Neural cell (in vitro differentiated cells): ENCODE measurements around the gene HS3ST5. TPM values are rescaled to one million over a fixed set of nuclear protein-coding genes. Genes with fewer than 3 reads are reported as not detected.

Experiments used
- H2AFZ ChIP-seq: fragments of 200-600, 300-800 bp; sonication (generic), shearing (Covaris generic); 2 replicates; pipeline ENCODE4 v1.6.0; 2014; ENCODE audit warnings: low read depth, mild to moderate bottlenecking, antibody characterized with exemption, low read length, moderate library complexity
- H3F3A ChIP-seq: fragments of 200-600 bp; shearing (Covaris generic); 2 replicates; pipeline ENCODE4 v1.6.1; 2016; ENCODE audit warnings: mild to moderate bottlenecking, moderate library complexity, mixed read lengths, antibody characterized with exemption, low read length; ENCODE audit not compliant: insufficient read depth, poor library complexity, severe bottlenecking
- H3K27ac ChIP-seq: fragments of 200-600, 300-800 bp; sonication (generic), shearing (Covaris generic); 2 replicates; pipeline ENCODE4 v1.5.1; 2014; ENCODE audit warnings: mild to moderate bottlenecking, low read length, moderate library complexity
- H3K27me3 ChIP-seq: fragments of 300-800, 200-600 bp; sonication (generic), shearing (Covaris generic); 2 replicates; pipeline ENCODE4 v1.6.0; 2014; ENCODE audit warnings: mild to moderate bottlenecking, low read depth, low read length, moderate library complexity; ENCODE audit not compliant: insufficient read depth
- H3K36me3 ChIP-seq: fragments of 300-800, 200-600 bp; sonication (generic), shearing (Covaris generic); 2 replicates; pipeline ENCODE4 v1.5.1; 2014; ENCODE audit warnings: mild to moderate bottlenecking, antibody characterized with exemption, low read length, moderate library complexity; ENCODE audit not compliant: insufficient read depth
- H3K4me2 ChIP-seq: fragments of 300-800, 200-600 bp; sonication (generic), shearing (Covaris generic); 2 replicates; pipeline ENCODE4 v1.6.0; 2014; ENCODE audit warnings: mild to moderate bottlenecking, low read length
- H3K4me3 ChIP-seq: fragments of 300-800, 200-600 bp; sonication (generic), shearing (Covaris generic); 2 replicates; pipeline ENCODE4 v1.5.1; 2014; ENCODE audit warnings: mild to moderate bottlenecking, low read length, moderate library complexity
- H3K79me2 ChIP-seq: fragments of 200-600 bp; shearing (Covaris generic); replicated peaks from 2 replicates; pipeline ENCODE4 v1.6.0; 2014; ENCODE audit warnings: mild to moderate bottlenecking, low read length, moderate library complexity; ENCODE audit not compliant: insufficient read depth
- H3K9ac ChIP-seq: fragments of 300-800, 200-600 bp; sonication (generic), shearing (Covaris generic); 2 replicates; pipeline ENCODE4 v1.6.1; 2016; ENCODE audit warnings: mild to moderate bottlenecking, low read length, mixed read lengths
- H3K9me2 ChIP-seq: fragments of 200-600 bp; shearing (Covaris generic); 2 replicates; pipeline ENCODE4 v1.6.1; 2016; ENCODE audit warnings: mild to moderate bottlenecking, low read length, mixed read lengths; ENCODE audit not compliant: insufficient read depth
- H3K9me3 ChIP-seq: fragments of 200-600, 300-800 bp; sonication (generic), shearing (Covaris generic); 2 replicates; pipeline ENCODE4 v1.6.1; 2016; ENCODE audit warnings: mild to moderate bottlenecking, mixed run types, low read length, moderate library complexity, mixed read lengths
- H4K20me1 ChIP-seq: fragments of 200-600 bp; shearing (Covaris generic); 2 replicates; pipeline ENCODE4 v1.6.1; 2016; ENCODE audit warnings: mild to moderate bottlenecking, mixed run types; ENCODE audit not compliant: insufficient read depth
- EP300 ChIP-seq: fragments of 450-650 bp; conservative IDR thresholded peaks from 2 replicates; pipeline ENCODE4 v1.6.1; 2014; ENCODE audit warnings: antibody characterized with exemption, mild to moderate bottlenecking, moderate library complexity; ENCODE audit not compliant: poor library complexity, severe bottlenecking
- EZH2 ChIP-seq: fragments of 200-600, 300-800 bp; shearing (Covaris generic), sonication (generic); IDR thresholded peaks from 2 replicates; pipeline ENCODE4 v1.6.1; 2014; ENCODE audit warnings: antibody characterized with exemption, low read length, borderline replicate concordance, mild to moderate bottlenecking; ENCODE audit not compliant: insufficient read depth, poor library complexity, severe bottlenecking
- MXI1 ChIP-seq: fragments of 450-650 bp; conservative IDR thresholded peaks from 2 replicates; pipeline ENCODE4 v1.6.1; 2014; ENCODE audit warnings: antibody characterized with exemption, mild to moderate bottlenecking; ENCODE audit not compliant: poor library complexity, severe bottlenecking
- POLR2AphosphoS5 ChIP-seq: IDR thresholded peaks from 2 replicates; pipeline ENCODE4 v1.6.1; 2012
- RAD21 ChIP-seq: fragments of 450-650 bp; conservative IDR thresholded peaks from 2 replicates; pipeline ENCODE4 v1.6.1; 2014; ENCODE audit warnings: antibody characterized with exemption, mild to moderate bottlenecking, moderate library complexity
- SMC3 ChIP-seq: fragments of 450-650 bp; conservative IDR thresholded peaks from 2 replicates; pipeline ENCODE4 v1.6.1; 2014; ENCODE audit warnings: antibody characterized with exemption, mild to moderate bottlenecking, moderate library complexity; ENCODE audit not compliant: poor library complexity
- TAF1 ChIP-seq: IDR thresholded peaks from 2 replicates; pipeline ENCODE4 v1.6.1; 2012; ENCODE audit warnings: low read depth
- polyA plus RNA-seq: library from polyadenylated mRNA; depleted of rRNA; stranded (reverse); fragments of >200 nt; gene quantifications from 2 replicates; pipeline ENCODE4 v1.2.3, GENCODE V29; 2014
- TF ChIP-seq, protein P1 (sequence below): IDR thresholded peaks from 2 replicates; pipeline ENCODE4 v1.6.1; 2012; ENCODE audit warnings: borderline replicate concordance
- TF ChIP-seq, protein P2 (sequence below): fragments of 450-650 bp; IDR thresholded peaks from 2 replicates; pipeline ENCODE4 v1.5.1; 2014; ENCODE audit warnings: antibody characterized with exemption, mild to moderate bottlenecking, moderate library complexity; ENCODE audit not compliant: poor library complexity, severe bottlenecking

HS3ST5 gene
- polyA plus RNA-seq, 1 donor from 2014 or later, result not detected

DNA sequence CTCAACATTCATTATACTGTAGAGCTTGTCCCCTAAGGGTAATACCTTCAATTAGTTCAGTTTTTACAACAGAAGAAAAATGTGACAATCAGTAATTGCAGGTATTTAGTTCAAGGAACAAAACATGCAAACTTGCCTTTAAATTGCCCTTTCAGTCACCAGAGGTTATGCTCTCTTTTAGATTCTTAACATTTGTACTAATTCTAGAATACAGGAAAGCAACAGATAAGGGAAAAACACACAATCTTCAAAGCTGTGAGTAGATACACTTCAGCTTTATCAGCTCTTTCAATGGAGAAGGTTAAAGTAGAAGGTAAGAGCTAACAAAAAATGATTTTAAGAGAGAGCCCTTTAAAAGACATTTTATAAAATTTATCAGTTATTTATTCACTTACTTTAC lies 173.1 kb downstream of the HS3ST5 start:
- Histone ChIP-seq H3K9me2 (no peaks in the 10 kb centered on the region), H3K4me2 (no peak overlapping the region), H3F3A (no peaks in the 10 kb centered on the region), H3K27ac (no peak overlapping the region), H3K9ac (no peak overlapping the region), H3K4me3 (no peak overlapping the region), H2AFZ (no peak overlapping the region), H3K36me3 (no peaks in the 10 kb centered on the region), H3K27me3 (no peaks in the 10 kb centered on the region), H3K9me3 (no peaks in the 10 kb centered on the region), H4K20me1 (no peaks in the 10 kb centered on the region), H3K79me2 (no peaks in the 10 kb centered on the region)
- TF ChIP-seq TAF1 (no peak), EP300 (no peak), EZH2 (no peak), RAD21 (no peak), MXI1 (no peak), POLR2AphosphoS5 (no peak), SMC3 (no peak)
- TF ChIP-seq, protein P1, sequence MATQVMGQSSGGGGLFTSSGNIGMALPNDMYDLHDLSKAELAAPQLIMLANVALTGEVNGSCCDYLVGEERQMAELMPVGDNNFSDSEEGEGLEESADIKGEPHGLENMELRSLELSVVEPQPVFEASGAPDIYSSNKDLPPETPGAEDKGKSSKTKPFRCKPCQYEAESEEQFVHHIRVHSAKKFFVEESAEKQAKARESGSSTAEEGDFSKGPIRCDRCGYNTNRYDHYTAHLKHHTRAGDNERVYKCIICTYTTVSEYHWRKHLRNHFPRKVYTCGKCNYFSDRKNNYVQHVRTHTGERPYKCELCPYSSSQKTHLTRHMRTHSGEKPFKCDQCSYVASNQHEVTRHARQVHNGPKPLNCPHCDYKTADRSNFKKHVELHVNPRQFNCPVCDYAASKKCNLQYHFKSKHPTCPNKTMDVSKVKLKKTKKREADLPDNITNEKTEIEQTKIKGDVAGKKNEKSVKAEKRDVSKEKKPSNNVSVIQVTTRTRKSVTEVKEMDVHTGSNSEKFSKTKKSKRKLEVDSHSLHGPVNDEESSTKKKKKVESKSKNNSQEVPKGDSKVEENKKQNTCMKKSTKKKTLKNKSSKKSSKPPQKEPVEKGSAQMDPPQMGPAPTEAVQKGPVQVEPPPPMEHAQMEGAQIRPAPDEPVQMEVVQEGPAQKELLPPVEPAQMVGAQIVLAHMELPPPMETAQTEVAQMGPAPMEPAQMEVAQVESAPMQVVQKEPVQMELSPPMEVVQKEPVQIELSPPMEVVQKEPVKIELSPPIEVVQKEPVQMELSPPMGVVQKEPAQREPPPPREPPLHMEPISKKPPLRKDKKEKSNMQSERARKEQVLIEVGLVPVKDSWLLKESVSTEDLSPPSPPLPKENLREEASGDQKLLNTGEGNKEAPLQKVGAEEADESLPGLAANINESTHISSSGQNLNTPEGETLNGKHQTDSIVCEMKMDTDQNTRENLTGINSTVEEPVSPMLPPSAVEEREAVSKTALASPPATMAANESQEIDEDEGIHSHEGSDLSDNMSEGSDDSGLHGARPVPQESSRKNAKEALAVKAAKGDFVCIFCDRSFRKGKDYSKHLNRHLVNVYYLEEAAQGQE, result no peak
- TF ChIP-seq, protein P2, sequence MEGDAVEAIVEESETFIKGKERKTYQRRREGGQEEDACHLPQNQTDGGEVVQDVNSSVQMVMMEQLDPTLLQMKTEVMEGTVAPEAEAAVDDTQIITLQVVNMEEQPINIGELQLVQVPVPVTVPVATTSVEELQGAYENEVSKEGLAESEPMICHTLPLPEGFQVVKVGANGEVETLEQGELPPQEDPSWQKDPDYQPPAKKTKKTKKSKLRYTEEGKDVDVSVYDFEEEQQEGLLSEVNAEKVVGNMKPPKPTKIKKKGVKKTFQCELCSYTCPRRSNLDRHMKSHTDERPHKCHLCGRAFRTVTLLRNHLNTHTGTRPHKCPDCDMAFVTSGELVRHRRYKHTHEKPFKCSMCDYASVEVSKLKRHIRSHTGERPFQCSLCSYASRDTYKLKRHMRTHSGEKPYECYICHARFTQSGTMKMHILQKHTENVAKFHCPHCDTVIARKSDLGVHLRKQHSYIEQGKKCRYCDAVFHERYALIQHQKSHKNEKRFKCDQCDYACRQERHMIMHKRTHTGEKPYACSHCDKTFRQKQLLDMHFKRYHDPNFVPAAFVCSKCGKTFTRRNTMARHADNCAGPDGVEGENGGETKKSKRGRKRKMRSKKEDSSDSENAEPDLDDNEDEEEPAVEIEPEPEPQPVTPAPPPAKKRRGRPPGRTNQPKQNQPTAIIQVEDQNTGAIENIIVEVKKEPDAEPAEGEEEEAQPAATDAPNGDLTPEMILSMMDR, result no peak

DNA sequence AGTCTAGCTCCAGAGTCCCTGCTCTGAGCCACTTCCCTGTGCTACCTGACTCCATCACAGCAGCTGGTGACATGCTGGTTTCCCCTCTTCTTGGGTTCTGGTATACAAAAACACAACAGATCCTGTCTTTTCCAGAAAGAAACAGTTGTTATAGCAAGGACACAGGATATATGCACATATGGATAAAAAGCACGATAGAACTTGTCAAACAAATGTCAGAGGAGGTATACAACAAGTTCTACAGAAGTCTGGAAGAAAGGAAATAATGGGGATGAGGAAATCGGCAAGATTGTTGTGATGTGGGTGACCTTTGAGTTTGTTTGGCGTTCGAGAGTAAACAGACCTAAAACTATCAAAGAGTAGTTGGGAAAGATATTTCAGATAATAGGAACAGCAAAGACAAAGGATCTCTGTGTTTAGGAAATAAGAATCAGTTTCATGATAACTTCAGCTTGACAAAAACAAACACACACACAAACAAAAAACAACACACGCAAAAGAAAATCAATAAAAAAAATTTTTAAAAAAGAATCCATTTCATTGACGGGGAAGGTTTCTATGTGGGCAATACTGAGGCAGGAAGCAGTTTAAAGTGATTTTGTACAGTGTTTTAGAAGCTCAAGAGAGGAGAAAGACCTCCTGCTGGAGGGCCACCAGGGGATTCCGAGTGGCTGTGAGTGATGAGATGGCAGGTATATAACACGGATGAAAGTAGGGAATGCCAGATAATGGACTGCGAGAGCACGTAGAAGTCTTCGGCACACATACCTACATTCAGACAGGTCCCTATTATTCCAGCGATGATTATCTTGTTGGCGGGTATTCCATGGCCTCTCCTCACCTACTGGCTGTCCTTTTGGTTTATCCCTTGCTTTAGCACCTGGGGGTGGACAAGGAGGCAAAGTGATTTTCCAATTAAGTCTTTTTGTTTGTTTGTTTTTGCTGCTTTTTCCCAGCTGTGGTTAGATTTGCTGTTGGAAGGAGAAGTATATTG lies 174.9 kb downstream of the HS3ST5 start:
- no peaks in the 10 kb centered on the region for H3K9me3 ChIP-seq
- H3K4me3 ChIP-seq, result no peak overlapping the region
- no peaks in the 10 kb centered on the region for H3K27me3 ChIP-seq
- H3K79me2 ChIP-seq, result no peaks in the 10 kb centered on the region
- H3K9ac ChIP-seq, result no peak overlapping the region
- H3K27ac ChIP-seq, result no peak overlapping the region
- TF ChIP-seq RAD21, result no peak
- TF ChIP-seq POLR2AphosphoS5, result no peak
- TF ChIP-seq SMC3, result no peak
- no peaks in the 10 kb centered on the region for H3F3A ChIP-seq
- H3K4me2 ChIP-seq, result no peak overlapping the region
- H2AFZ ChIP-seq, result no peak overlapping the region
- H3K36me3 ChIP-seq, result no peaks in the 10 kb centered on the region
- no peaks in the 10 kb centered on the region for H4K20me1 ChIP-seq
- no peaks in the 10 kb centered on the region for H3K9me2 ChIP-seq
